Retina (tissue), 1 donor: ENCODE results near the gene C1QTNF8.

Experiments
- DNase-seq: peaks from one replicate; pipeline ENCODE4 v3.0.0-alpha.2; 2016

C1QTNF8 gene

DNA sequence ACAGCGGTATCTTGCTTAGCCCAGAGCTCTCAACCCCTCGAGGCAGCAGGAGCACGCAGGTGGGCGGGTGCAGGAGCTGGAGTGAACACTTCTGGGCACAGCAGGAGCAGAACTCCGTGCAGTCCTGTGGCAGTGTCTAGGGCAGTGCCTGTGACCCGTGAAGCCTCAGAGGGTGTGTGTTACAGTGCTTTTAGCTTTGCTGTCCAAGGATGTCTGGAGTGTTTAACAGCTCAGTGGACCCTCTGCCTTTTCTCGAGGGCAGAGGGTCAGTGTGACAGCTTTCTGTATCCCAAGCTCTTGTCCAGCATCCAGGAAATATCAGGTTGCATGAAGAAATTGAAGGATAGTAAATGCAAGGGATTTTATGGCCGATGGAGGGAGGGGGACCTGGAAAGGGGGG, 39.8 kb downstream of the C1QTNF8 start:
- DNase-seq, result no peak

GRCh38 chr16:1055557-1055924, 40.5 kb downstream of the C1QTNF8 start:
- no peak for DNase-seq

DNA sequence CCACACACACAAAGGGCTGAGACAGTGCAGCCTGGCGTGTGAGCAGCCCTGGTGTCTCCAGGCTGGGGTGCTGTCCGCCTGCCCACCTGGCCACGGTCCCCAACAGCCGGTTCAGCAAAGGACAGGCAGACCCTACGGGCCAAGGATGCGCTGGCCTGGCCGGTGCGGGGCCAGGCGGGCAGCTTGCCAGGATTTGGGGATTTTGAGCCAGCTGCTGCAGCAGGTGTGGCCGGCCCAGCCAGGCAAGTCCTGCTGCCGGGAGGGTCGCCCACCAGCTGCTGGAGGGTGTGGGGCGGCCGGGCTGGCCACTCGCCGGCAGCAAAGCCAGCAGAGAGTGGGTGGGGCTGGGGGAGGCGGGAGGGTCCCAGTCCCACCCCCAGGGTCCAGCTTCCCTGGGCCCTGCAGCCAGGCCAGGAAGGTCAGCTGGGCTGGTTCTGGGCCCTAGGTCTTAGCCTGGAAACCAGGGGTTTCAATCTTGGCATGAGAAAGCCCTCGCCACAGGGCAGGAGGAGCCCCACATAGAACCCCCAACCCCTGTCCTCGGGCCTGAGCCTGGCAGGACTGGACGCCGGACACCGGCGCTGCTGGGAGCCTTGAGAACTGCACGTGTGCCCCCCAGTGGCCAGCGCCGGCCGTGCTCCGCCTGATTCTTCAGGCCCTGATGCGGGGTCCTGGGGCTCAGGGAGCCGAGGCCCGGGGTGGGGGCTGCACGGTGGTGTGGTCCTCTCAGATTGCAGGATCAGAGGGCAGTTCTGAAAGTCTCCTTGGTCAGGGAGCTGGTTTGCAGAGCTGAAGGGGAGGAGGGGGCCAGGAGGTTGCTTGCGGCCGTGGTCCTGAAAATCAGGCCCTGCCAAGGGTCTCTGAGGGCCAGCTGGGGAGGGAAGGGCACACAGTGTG, 41.1 kb downstream of the C1QTNF8 start:
- DNase-seq, result peak; percentile 86

DNA sequence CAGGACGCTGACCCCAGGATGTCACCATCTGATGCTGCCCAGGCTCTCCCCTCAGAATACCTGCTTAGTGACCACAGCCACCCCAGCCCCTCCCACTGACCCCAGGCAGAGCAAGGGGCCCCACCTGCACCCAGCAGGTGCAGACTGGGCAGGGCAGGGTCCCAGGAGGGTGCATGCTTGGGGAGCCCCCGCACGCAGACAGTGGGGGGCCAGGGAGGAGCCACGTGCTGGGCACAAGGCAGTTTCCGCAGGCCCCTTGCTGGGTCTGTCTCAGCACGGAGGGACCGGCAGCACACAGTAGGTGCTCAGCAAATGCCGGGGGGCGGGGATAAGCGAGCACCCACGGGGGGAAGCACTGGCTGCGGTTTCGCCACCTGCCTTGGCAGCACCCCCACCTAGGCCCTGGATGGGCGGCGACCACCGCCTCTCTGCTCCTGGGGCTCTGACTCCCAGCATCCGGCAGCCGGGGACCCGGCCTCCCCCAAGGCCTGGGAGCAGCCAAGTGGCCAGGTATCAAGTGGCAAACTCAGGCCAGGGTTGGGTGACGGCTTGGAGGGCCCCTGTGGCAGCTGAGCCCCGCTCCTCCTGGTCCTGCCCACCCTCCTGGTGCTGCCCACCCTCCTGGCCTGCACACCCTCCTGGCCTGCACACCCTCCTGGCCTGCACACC, 42.2 kb downstream of the C1QTNF8 start:
- DNase-seq, result no peak

GRCh38 chr16:1053121-1053521, 42.9 kb downstream of the C1QTNF8 start:
- no peak for DNase-seq

DNA sequence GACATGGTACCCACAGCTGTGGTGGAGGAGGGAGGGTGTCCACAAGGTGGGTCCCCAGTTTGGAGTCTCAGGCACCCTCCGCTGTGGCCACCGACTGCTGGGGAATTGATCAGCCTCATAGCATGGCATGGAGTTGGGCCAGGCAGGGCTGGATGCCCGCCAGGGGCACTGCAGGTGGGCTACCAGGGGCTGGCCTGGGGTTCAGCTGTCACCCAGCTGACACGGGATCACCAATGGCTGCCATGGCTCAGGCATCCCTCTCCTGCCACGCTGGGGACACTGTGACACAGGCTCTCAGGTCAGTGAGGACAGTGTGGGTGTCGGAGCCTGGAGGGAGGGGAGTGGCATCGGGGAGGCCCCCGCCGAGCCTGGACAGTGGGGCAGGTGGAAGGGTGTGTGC, 43.3 kb downstream of the C1QTNF8 start:
- DNase-seq, result no peak

GRCh38 chr16:1051446-1051845, 44.6 kb downstream of the C1QTNF8 start:
- no peak for DNase-seq

GRCh38 chr16:1050921-1051320, 45.1 kb downstream of the C1QTNF8 start:
- DNase-seq, result no peak

- no peak for DNase-seq
Measured at GRCh38 chr16:1050516-1050915, 45.5 kb downstream of the C1QTNF8 start.

DNA sequence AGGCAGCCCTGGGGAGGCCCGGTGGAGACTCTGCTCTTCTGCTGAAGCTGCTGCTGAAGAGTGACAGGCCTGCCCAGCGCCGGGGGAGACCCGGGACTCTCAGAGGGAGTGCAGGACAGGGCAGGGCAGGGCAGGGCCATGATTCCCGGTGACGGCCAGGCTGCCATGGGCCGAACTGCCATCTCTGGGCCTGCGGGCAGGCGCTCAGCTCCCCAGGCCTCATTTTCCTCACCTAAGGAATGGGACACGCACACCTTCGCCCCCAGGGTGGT, 46.1 kb downstream of the C1QTNF8 start:
- DNase-seq, result no peak

DNA sequence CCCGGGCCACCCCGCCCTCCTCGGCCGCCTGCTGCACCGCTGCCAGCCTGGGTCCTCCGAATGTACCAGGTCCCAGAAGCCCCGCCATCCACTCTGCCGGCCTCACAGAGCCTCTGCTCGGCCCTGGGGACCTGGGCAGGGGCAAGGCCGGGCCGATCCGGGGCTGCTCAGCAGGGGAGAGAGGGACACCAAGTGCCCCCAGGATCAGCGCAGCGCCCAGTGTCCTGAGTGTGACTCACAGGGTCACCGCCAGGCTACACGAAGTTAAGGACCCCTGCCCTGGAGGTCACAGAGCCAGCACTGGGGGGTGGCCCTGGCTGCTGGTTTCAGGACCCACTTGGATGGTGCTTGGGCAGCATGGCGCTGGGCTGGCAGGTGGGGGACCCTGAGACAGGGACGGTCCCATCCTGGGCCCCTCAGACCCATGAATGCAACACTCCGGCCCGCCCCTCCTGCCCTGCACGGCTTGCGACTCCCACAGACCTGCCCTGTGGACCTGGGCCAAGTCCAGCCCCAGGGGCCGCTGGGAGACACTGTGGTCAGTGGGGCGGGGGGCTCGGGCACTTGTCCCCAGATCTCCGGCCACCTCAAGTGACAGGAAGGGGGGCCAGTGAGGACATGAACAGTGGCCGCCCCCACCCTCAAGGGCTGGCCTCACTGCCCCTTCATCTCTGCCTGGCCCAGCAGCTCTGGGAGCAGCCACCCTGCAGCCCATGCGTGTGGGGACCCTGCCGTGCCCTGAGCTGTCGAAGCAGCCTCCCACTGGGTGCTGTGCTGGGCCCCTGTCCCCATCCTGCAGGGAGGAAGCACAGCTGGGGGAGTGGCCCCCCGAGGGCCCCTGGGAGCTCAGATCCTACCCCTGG, 46.7 kb downstream of the C1QTNF8 start:
- DNase-seq, result no peak

GRCh38 chr16:1048442-1049112, 47.5 kb downstream of the C1QTNF8 start:
- peak; percentile 72 for DNase-seq

DNA sequence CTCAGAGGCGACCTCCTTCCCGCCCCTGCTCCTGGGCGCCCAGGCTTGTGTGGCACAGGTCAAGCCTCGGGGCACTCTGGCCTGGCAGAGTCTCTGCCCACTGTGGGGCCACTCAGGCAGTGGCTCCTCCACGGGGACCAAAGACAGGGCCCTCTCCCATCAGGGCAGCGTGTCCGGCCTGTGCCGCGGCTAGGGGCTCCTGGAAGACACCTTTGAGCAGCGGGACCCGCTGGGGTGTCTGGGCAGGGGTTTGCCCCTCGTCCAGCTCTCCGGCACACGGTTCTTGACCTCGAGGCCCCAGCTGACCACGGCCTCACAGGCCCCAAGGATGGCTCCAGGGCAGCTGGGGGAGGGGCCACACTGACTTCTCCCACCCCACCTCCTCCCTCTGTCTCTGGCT, 48.2 kb downstream of the C1QTNF8 start:
- DNase-seq, result no peak

- DNase-seq, result no peak
Measured at GRCh38 chr16:1047123-1047522, 48.9 kb downstream of the C1QTNF8 start.

DNA sequence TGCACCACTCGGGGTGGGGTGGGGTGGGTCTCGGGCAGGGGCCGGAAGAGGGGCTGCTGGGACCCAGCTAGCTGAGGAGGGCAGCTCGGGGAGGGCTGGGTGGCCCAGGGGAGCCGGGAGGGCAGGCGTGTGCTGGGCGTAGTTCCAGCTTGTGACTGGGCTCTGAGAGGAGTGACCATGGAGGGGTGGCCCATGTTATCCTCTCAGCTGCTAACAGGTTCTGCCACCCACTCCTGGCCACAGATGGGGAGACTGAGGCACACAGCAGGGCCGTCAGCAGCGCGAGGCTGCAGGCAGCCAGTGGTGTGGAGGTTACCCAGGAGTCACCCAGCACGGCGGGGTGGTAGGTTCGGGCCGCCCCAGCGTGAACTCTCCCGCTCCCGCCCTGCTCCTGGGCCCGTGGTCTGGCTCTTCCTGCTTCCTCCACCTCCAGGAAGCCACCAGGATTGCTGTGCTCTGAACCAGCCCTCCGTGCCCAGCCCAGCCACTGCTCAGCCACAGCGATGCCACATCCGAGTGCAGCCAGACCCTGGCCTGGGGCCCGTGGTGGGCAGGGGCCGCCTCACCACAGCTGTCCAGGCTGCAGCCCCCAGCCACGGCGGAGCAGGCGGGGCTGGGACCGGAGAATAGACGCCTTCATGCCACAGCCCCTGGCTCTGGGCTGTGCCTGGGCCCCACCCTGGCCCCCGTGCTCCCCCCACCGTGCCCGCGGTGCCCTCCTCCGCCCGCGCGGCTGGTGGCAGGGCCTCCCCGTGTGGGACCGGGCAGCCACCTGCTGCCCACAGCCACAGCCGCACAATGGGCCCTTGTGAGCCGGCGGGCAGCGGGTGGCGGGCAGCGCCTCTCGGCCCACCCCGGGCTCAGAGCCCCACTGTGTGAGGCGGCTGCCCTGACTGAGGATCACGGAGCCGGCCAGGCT, 49.8 kb downstream of the C1QTNF8 start:
- DNase-seq, result no peak

DNA sequence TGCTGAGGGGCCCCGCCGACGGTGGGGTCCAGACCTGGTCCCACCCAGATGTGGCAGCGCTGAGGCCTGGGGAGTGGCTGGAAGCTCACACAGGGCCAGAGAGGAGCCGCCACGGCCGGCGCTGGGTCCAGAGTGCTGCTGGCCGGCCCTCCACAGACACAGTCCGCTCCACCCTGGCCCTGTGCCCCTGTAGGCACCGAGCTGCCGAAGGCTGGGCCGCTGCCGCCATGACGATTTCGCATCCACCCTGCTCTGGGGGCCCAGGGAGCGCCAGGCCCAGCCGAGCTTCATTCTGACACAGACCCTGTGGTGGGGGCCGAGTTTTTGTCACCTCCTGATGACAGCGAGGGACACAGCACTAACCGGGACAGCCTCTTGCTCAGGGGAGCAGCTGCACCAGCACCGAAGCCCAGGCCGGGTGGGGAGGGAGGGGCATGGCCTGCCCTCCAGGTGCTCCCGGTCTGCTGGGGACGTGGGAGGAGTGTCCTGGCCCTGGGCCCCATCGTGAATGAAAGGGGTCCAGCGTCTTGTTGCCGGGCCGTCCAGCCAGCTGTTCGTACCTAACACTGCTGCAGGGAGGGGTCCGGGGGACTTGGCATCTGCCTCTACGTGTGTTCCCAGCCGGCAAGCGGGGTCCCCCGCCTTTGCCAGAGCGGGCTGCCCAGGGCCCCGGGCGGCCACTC, 50.6 kb downstream of the C1QTNF8 start:
- DNase-seq, result no peak

GRCh38 chr16:1044460-1045309, 51.4 kb downstream of the C1QTNF8 start:
- no peak for DNase-seq

- DNase-seq, result no peak
Measured at GRCh38 chr16:1043881-1044451, 52.1 kb downstream of the C1QTNF8 start.

- no peak for DNase-seq
Measured at GRCh38 chr16:1042866-1043265, 53.2 kb downstream of the C1QTNF8 start.
